ENCODE measurements around the gene NKRF. TPM values are rescaled to one million over a fixed set of nuclear protein-coding genes. Genes with fewer than 3 reads are reported as not detected.

NKRF gene
- total RNA-seq, 1 donor from 2014 or later: 9.8 TPM

DNA sequence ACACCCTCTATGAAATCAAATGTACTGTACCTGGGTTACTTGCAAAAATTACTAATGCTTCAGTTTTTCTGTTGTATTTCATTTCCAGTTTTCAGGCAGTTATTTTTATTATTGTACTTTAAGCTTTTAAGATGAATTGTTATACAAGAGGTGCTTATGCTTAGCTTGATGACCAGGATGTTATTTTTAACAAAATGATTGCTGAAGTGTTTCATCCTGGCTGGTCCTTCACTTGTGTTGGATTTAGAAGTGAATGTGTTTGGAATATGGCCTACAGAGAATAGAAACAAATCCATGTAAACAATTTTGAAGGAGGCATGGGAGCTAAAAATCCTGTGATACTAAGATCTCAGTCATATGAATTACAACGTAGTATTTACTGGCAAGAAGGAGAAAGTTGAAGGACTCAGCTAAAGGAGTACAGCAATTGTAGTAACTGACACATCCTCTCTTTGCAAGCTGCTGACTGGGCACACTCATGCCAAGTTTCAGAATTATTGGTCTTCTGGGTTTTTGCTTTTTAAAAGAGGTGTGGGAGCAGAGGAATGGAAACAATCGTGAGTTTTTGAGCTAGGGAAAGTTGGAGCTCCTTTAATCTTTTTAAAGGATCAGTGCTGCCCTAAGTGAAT is 22.7 kb downstream of the NKRF start:
- H3K4me1 ChIP-seq: no peaks in the 10 kb centered on the region
- TF ChIP-seq POLR2AphosphoS5 (IDR thresholded peaks at IDR 0.05; ENCODE audit: insufficient read depth in 1 of 2, low read depth in 1 of 2) (no peak), CTCF (IDR thresholded peaks at IDR 0.05) (no peak), POLR2A (IDR thresholded peaks at IDR 0.05) (no peak)
- no peak overlapping the region for H3K4me3 ChIP-seq
- H3K9me3 ChIP-seq: no peaks in the 10 kb centered on the region
- H3K27me3 ChIP-seq: no peaks in the 10 kb centered on the region
- H3K36me3 ChIP-seq: no peaks in the 10 kb centered on the region
- no peak for DNase-seq (ENCODE audit: extremely low spot score in 2 of 2)
- H3K27ac ChIP-seq: no peak overlapping the region
- intact Hi-C loops (cut with DNase I): no loop called here

DNA sequence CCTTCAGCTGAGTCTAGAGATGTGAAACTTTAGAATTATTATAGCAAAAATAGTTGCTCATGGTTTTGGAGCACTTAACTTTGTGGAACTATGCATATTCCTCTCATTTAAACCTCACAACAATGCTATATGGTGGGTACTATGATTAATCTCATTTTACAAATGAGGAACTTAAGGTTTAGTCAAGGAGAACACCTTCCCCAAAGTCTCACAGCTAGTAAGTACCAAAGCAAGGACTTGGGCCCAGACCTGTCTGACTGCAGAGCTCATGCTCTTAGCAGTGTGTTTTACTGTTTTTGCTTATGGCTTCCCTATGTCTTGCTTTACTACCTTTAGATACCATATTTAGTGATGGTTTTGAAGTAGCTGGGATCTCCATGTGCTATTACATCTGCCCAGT is 26.8 kb downstream of the NKRF start:
- TF ChIP-seq POLR2AphosphoS5 (IDR thresholded peaks at IDR 0.05; ENCODE audit: insufficient read depth in 1 of 2, low read depth in 1 of 2): no peak
- no peak for TF ChIP-seq POLR2A (IDR thresholded peaks at IDR 0.05)
- TF ChIP-seq CTCF (IDR thresholded peaks at IDR 0.05): no peak
- intact Hi-C loops (cut with DNase I): no loop called here
- peaks cover 9% of the 10 kb centered on the region for H3K4me1 ChIP-seq
- no peaks in the 10 kb centered on the region for H3K27me3 ChIP-seq
- no peak for DNase-seq (ENCODE audit: extremely low spot score in 2 of 2)
- H3K4me3 ChIP-seq: no peak overlapping the region
- H3K36me3 ChIP-seq: no peaks in the 10 kb centered on the region
- H3K9me3 ChIP-seq: no peaks in the 10 kb centered on the region
- no peak overlapping the region for H3K27ac ChIP-seq

DNA sequence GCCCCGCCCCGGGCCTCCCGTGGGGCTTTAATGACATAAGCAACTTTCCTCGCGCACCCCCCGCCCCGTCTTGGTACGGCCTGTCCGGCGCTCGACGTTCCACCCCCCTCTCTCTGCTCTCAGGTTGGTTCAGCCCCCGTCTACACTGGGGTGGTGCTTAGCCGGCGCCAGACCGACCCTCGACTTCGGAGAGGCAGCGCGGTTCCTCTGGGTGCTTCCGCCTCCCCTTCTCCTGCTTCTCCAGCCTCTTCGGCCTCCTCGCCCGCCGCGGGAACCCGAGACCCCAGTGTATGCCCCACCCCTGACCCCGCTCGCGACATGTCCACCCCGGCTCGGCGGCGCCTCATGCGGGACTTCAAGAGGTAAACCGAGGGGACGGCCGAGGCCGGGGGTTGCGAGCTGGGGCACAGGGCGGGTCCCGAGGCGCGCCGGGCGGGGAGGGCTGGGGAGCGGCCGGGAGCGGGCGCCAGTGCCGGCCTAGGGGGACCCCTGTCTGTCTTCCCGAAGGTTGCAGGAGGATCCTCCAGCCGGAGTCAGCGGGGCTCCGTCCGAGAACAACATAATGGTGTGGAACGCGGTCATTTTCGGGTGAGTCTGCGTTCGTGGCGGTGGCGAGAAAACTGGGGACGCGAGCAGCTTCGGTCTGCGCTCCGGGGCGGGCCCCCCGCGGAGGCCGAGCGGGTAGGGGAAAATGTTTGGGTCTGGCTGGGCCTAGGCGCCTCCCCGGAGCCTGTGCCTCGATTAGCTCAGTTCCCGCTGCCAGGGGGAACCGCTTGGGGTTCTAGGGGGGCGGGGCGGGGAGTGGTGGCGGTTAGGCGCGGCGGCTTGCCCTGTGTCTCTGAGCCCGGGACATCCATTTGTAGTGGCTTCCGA is 31.6 kb downstream of the NKRF start, which contains the start of gene UBE2A:
Gene UBE2A, plus strand, starts transcription at position 170 of the 873 bp plus-strand sequence. Its CDS starts 149 bp downstream, at position 319.
- DNase-seq (ENCODE audit: extremely low spot score in 2 of 2): peak in 1 of 2 donors; percentile 92
- H3K9me3 ChIP-seq: no peaks in the 10 kb centered on the region
- peaks cover 9% of the 10 kb centered on the region for H3K4me1 ChIP-seq
- peak within 1 kb of the TSS; percentile 92 for H3K27ac ChIP-seq
- H3K36me3 ChIP-seq: no peaks in the 10 kb centered on the region
- intact Hi-C loops (cut with DNase I): no loop called here
- H3K4me3 ChIP-seq: peak within 1 kb of the TSS; percentile 63 to 65
- no peaks in the 10 kb centered on the region for H3K27me3 ChIP-seq
- TF ChIP-seq POLR2AphosphoS5 (IDR thresholded peaks at IDR 0.05; ENCODE audit: insufficient read depth in 1 of 2, low read depth in 1 of 2): peak; percentile 7 to 90
- peak in 1 of 3 experiments; percentile 19 for TF ChIP-seq CTCF (IDR thresholded peaks at IDR 0.05)
- TF ChIP-seq POLR2A (IDR thresholded peaks at IDR 0.05): peak in 1 of 2 donors; percentile 63

GRCh38 chrX:119573840-119574393 is 32.3 kb downstream of the NKRF start:
- no peaks in the 10 kb centered on the region for H3K36me3 ChIP-seq
- TF ChIP-seq CTCF (IDR thresholded peaks at IDR 0.05) (no peak), POLR2AphosphoS5 (IDR thresholded peaks at IDR 0.05; ENCODE audit: insufficient read depth in 1 of 2, low read depth in 1 of 2) (peak in 1 of 2 donors; percentile 8)
- DNase-seq (ENCODE audit: extremely low spot score in 2 of 2): no peak
- peak overlapping the region; percentile 92 for H3K27ac ChIP-seq
- intact Hi-C loops (cut with DNase I): no loop called here
- peak overlapping the region; percentile 63 to 65 for H3K4me3 ChIP-seq
- H3K4me1 ChIP-seq: peaks cover 9% of the 10 kb centered on the region
- H3K9me3 ChIP-seq: no peaks in the 10 kb centered on the region
- no peaks in the 10 kb centered on the region for H3K27me3 ChIP-seq
